Spleen (tissue), 11 donors: Measurements from ENCODE around the gene PPP1R9B. TPM values are rescaled to one million over a fixed set of nuclear protein-coding genes. Genes with fewer than 3 reads are reported as not detected.
A peak's percentile ranks its signal among the peaks of the same experiment; 100 is the strongest.

Source experiments
- DNase-seq: peaks from one replicate; pipeline ENCODE4 v3.0.0-alpha.2; 2020
- H3K27ac ChIP-seq, 8 donors: fragments of 200-600 bp; sonication (generic) in 7 of 8; 1 replicate in 4 of 8; 2 replicates in 4 of 8; pipeline versions ENCODE4 v1.5.0 to v1.8.0; 2016 to 2021; ENCODE audit warnings: inconsistent platforms in 4 of 8, mild to moderate bottlenecking in 4 of 8, moderate library complexity in 1 of 8
- H3K27me3 ChIP-seq, 7 donors: fragments of 200-600 bp; sonication (generic) in 6 of 7; replicated peaks in 1 of 7; 1 replicate in 4 of 7; 2 replicates in 3 of 7; pipeline versions ENCODE4 v1.5.0 to v1.8.0; 2016 to 2021; ENCODE audit warnings: inconsistent platforms in 3 of 7, mild to moderate bottlenecking in 1 of 7
- H3K36me3 ChIP-seq, 6 donors: fragments of 200-600 bp; sonication (generic) in 5 of 6; 1 replicate in 4 of 6; 2 replicates in 2 of 6; pipeline versions ENCODE4 v1.5.0 to v1.8.0; 2016 to 2021; ENCODE audit warnings: inconsistent platforms in 2 of 6
- H3K4me1 ChIP-seq, 6 donors: fragments of 200-600 bp; sonication (generic) in 5 of 6; 1 replicate in 3 of 6; 2 replicates in 3 of 6; pipeline versions ENCODE4 v1.5.0 to v1.8.0; 2016 to 2021; ENCODE audit warnings: inconsistent platforms in 3 of 6
- H3K4me3 ChIP-seq, 8 donors: fragments of 200-600 bp; sonication (generic) in 7 of 8; 1 replicate in 4 of 8; 2 replicates in 4 of 8; pipeline versions ENCODE4 v1.5.0 to v1.8.0; 2016 to 2021; ENCODE audit warnings: inconsistent platforms in 4 of 8, mild to moderate bottlenecking in 4 of 8, moderate library complexity in 2 of 8
- H3K9me3 ChIP-seq, 8 donors: fragments of 200-600 bp; sonication (generic) in 7 of 8; 1 replicate in 4 of 8; 2 replicates in 4 of 8; pipeline versions ENCODE4 v1.5.0 to v1.8.0; 2016 to 2021; ENCODE audit warnings: inconsistent platforms in 4 of 8
- POLR2A ChIP-seq, 3 donors: fragments of 450-650 bp; IDR thresholded peaks; one replicate each; pipeline ENCODE4 v1.5.1; 2017; ENCODE audit warnings: antibody characterized with exemption in 3 of 3, mild to moderate bottlenecking in 1 of 3
- POLR2AphosphoS5 ChIP-seq, 3 donors: sonication (generic); formaldehyde crosslinking; IDR thresholded peaks; one replicate each; pipeline ENCODE4 v1.5.1; 2017; ENCODE audit warnings: antibody characterized with exemption in 3 of 3
- WGBS, 5 donors: extraction: QIAGEN DNeasy Blood & Tissue Kit in 3 of 5; methylation state at CpG; one replicate each; pipeline versions ENCODE4 v1.1.5 to v1.1.7; 2013 to 2018; 5-methylcytosine and 5-hydroxymethylcytosine counted together
- intact Hi-C: fragments of 100-400 bp; cut with DNase I; formaldehyde crosslinking; loops from one replicate; pipeline ENCODE4 v1.15.0; 2023; ENCODE audit warnings: low total_unique reads
- polyA plus RNA-seq, 3 donors: library from polyadenylated mRNA; stranded (reverse); fragments of 200-250 nt; gene quantifications; one replicate each; pipeline ENCODE4 v1.2.1, GENCODE V29; 2013
- total RNA-seq, 7 donors: library from RNA; depleted of rRNA in 3 of 7; stranded (reverse); fragments of >200 nt in 3 of 7; fragmentation: NEBNext Ultra II Directional in 4 of 7; extraction: Animal tissue kit (Norgen Biotek cat#: 25700) in 4 of 7; gene quantifications; one replicate each; pipeline versions ENCODE4 v1.1.0 to v1.2.1, GENCODE V29; 2016 to 2021
- TF ChIP-seq, protein P1 (sequence below), 11 experiments: fragments of 200-600 bp in 7 of 11; fragments of 450-650 bp in 4 of 11; sonication (generic) in 4 of 11; IDR thresholded peaks in 8 of 11; conservative IDR thresholded peaks in 3 of 11; 1 replicate in 7 of 11; 2 replicates in 4 of 11; pipeline versions ENCODE4 v1.4.0 to v1.8.0; 2016 to 2021; ENCODE audit warnings: antibody characterized with exemption in 11 of 11, inconsistent platforms in 4 of 11, mild to moderate bottlenecking in 1 of 11
- donor health status: healthy with polysubstance abuse.
- donor health status: DM: no; HTN: no; CAD: no; lungs with moderate emphysema.
- donor health status: DM: no; HTN: no; CAD: no.
- donor health status: Bipolar disorder and iron deficiency.
- donor health status: healthy.
- donor health status: DM: no; HTN: no; CAD: no.
- donor health status: DM: yes; HTN: yes; CAD: no.

Gene PPP1R9B
- total and polyA plus RNA-seq, 10 donors: 30.0 to 136 (median 86.2) TPM

DNA sequence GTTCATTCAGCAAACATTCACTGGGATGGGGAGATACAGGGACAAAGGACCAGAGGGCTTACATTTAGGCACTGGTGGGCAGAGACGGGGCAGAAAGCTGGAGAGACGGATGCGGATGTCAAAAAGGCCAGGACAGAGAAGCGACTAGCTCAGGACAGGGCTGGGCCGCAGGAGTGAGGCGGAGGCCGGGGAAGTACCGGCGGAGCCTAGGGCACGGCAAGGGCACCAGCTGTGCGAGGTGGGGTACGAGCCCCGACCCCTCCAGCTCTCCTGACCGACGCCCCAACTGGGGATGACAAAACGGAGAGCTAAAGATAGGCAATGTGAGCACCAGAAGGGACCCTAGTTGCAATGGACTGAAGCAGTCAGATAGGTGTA, 11.4 kb upstream of the PPP1R9B start:
- 62 to 76% (median 67%) methylated on average over 16 of the region's 16 CpGs for WGBS, 5 donors
- intact Hi-C loops: no loop called here
- H3K36me3 ChIP-seq: no peaks in the 10 kb centered on the region
- TF ChIP-seq POLR2AphosphoS5 (IDR thresholded peaks at IDR 0.05): no peak
- TF ChIP-seq, protein P1, sequence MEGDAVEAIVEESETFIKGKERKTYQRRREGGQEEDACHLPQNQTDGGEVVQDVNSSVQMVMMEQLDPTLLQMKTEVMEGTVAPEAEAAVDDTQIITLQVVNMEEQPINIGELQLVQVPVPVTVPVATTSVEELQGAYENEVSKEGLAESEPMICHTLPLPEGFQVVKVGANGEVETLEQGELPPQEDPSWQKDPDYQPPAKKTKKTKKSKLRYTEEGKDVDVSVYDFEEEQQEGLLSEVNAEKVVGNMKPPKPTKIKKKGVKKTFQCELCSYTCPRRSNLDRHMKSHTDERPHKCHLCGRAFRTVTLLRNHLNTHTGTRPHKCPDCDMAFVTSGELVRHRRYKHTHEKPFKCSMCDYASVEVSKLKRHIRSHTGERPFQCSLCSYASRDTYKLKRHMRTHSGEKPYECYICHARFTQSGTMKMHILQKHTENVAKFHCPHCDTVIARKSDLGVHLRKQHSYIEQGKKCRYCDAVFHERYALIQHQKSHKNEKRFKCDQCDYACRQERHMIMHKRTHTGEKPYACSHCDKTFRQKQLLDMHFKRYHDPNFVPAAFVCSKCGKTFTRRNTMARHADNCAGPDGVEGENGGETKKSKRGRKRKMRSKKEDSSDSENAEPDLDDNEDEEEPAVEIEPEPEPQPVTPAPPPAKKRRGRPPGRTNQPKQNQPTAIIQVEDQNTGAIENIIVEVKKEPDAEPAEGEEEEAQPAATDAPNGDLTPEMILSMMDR (IDR thresholded peaks at IDR 0.05 in 8 of 11, conservative IDR thresholded peaks at IDR 0.05 in 3 of 11): no peak
- no peak for TF ChIP-seq POLR2A (IDR thresholded peaks at IDR 0.05)
- DNase-seq: peak; percentile 85
- peak overlapping the region in 4 of 8 donors; percentile 52 to 70 (median 56) for H3K4me3 ChIP-seq
- peaks cover 0 to 3% (median 0%) of the 10 kb centered on the region in 7 donors for H3K27me3 ChIP-seq
- no peaks in the 10 kb centered on the region for H3K9me3 ChIP-seq
- peak overlapping the region in 3 of 8 donors; percentile 64 to 71 (median 68) for H3K27ac ChIP-seq
- peaks cover 4 to 52% (median 33%) of the 10 kb centered on the region in 6 donors for H3K4me1 ChIP-seq

DNA sequence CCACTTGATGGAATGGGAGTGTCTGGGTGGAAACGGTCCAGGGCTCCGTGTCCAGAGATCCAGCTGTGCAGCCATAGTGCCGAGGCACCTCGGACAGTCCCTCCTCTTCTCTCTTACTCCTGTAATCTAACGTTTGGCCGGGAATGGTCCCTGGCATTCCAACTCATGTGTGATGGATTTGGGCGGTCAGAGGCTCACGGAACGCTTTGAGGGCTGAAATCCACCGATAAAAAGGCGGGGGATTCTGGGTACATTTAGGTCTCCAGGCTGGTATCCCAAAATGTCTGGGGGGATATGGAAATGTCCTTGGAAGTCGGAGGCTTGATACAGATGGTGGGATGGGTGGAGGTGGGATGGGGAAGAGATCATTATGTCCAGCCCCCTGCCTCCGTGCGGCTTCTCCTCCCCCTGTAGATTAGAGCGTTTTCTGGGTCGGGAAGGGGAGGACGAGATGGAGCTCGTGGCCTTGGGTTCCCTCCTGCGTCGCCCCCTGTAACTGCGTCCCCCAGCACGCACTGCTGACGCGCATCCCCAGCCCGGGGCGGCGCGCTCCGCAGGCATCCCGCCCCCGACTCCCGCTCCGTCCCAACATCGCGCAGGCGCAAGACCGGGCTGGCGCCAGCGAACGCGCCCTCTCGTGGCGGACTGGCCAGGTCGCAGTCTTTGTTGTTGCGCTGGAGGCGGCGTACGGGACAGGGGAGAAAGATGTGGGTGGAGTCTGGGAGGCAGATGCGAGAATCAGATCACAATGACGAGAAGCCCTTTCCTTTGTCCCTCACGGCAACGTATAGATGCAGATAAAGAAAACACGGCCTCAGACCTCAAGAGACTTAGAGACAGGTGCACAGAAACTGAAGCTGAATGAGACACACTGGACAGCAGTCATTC, 10.8 kb upstream of the PPP1R9B start:
- TF ChIP-seq POLR2AphosphoS5 (IDR thresholded peaks at IDR 0.05) (peak; percentile 90 to 93 (median 91)), POLR2A (IDR thresholded peaks at IDR 0.05) (no peak)
- TF ChIP-seq, protein P1 (IDR thresholded peaks at IDR 0.05 in 8 of 11, conservative IDR thresholded peaks at IDR 0.05 in 3 of 11): peak; percentile 95 to 99 (median 97)
- peak; percentile 99 for DNase-seq
- intact Hi-C loops: no loop called here
- 0 to 2% (median 1%) methylated on average over 50 to 53 of the region's 53 CpGs for WGBS, 5 donors
- Histone ChIP-seq H3K4me3 (peak overlapping the region; percentile 37 to 70 (median 54)), H3K36me3 (no peaks in the 10 kb centered on the region), H3K9me3 (no peaks in the 10 kb centered on the region), H3K27me3 (peaks cover 0 to 3% (median 0%) of the 10 kb centered on the region in 7 donors), H3K27ac (peak overlapping the region in 7 of 8 donors; percentile 38 to 71 (median 64)), H3K4me1 (peaks cover 4 to 52% (median 33%) of the 10 kb centered on the region in 6 donors)

DNA sequence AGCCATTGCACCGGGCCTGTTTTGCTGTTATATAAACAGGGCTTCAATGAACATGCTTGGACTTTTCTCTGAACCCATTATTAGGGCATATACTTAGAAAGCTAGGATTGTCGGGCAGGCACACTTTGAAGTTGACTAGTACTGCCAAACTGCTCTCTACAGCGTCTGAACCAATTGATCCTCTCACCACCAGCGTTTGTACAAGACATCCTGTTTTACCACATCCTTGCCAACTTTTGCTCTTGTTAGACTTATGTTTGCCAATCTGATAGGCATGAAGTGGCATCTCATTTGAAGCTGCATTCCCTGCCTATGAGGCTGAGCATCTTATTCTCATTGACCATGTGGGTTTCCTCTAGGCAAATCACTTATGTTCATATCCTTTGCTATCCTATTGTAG, 7.4 kb upstream of the PPP1R9B start:
- WGBS, 5 donors: 52 to 65% (median 59%) methylated on average over 4 of the region's 4 CpGs
- Histone ChIP-seq H3K27me3 (peaks cover 0 to 3% (median 0%) of the 10 kb centered on the region in 7 donors), H3K27ac (peak overlapping the region in 2 of 8 donors; percentile 0 to 41), H3K4me1 (peaks cover 28 to 66% (median 44%) of the 10 kb centered on the region in 6 donors), H3K9me3 (no peaks in the 10 kb centered on the region), H3K36me3 (no peaks in the 10 kb centered on the region), H3K4me3 (no peak overlapping the region)
- DNase-seq: no peak
- intact Hi-C loops: no loop called here
- TF ChIP-seq, protein P1 (IDR thresholded peaks at IDR 0.05 in 8 of 11, conservative IDR thresholded peaks at IDR 0.05 in 3 of 11): no peak
- no peak for TF ChIP-seq POLR2AphosphoS5 (IDR thresholded peaks at IDR 0.05)
